Islet of Langerhans (tissue), 1 donor: ENCODE results near the gene MED17.
"Not testable (repeated sequence)": the region's sequence is repeated elsewhere in the genome, so short reads cannot be mapped to it uniquely, and the experiment has no call there.

ENCODE experiments used
- FAIRE-seq: peaks from one replicate; lab custom pipeline; 2011; peaks lifted over from hg19 to GRCh38; lab: Jason Lieb, UNC

The MED17 gene

GRCh38 chr11:93784145-93784934 lies at the start of gene MED17:
MED17 (plus strand) TSS chr11:93784282; CDS start chr11:93784514, 232 bp downstream.
- FAIRE-seq, result peak; percentile 21

- no peak for FAIRE-seq
Measured at GRCh38 chr11:93734427-93735222, 49.5 kb upstream of the MED17 start.

- no peak for FAIRE-seq
Measured at GRCh38 chr11:93735627-93736026, 48.5 kb upstream of the MED17 start.

GRCh38 chr11:93736129-93736528 lies 48.0 kb upstream of the MED17 start:
- no peak for FAIRE-seq

GRCh38 chr11:93737904-93738612 lies 46.0 kb upstream of the MED17 start:
- no peak for FAIRE-seq

GRCh38 chr11:93738647-93739081 lies 45.4 kb upstream of the MED17 start:
- no peak for FAIRE-seq

- peak; percentile 24 for FAIRE-seq
Measured at GRCh38 chr11:93740031-93740729, 43.9 kb upstream of the MED17 start.

- FAIRE-seq, result no peak
Measured at GRCh38 chr11:93740730-93741093, 43.4 kb upstream of the MED17 start.

GRCh38 chr11:93741094-93741881 lies 42.8 kb upstream of the MED17 start, which contains the start of the genes C11orf54 and TAF1D:
C11orf54 (plus strand) TSS chr11:93741672; CDS start chr11:93747394, 5,722 bp downstream.
TAF1D (minus strand) TSS chr11:93741495; CDS start chr11:93739304, 2,191 bp downstream.
- no peak for FAIRE-seq

- FAIRE-seq, result no peak
Measured at GRCh38 chr11:93741882-93742226, 42.2 kb upstream of the MED17 start.

GRCh38 chr11:93743291-93743690 lies 40.8 kb upstream of the MED17 start:
- no peak for FAIRE-seq

GRCh38 chr11:93744669-93745004 lies 39.4 kb upstream of the MED17 start:
- no peak for FAIRE-seq

GRCh38 chr11:93745005-93745755 lies 38.9 kb upstream of the MED17 start:
- not testable (repeated sequence) for FAIRE-seq

GRCh38 chr11:93746101-93746500 lies 38.0 kb upstream of the MED17 start:
- FAIRE-seq, result no peak

- peak; percentile 45 for FAIRE-seq
Measured at GRCh38 chr11:93747122-93747521, 37.0 kb upstream of the MED17 start.

- no peak for FAIRE-seq
Measured at GRCh38 chr11:93751001-93751400, 33.1 kb upstream of the MED17 start.

- no peak for FAIRE-seq
Measured at GRCh38 chr11:93753241-93753640, 30.8 kb upstream of the MED17 start.

GRCh38 chr11:93756748-93757147 lies 27.3 kb upstream of the MED17 start:
- FAIRE-seq, result no peak

GRCh38 chr11:93757301-93757700 lies 26.8 kb upstream of the MED17 start:
- FAIRE-seq, result no peak
